Nephron (organoid): ENCODE measurements around the gene AFAP1.

Source experiments
- H3K27ac Mint-ChIP-seq, 3 experiments: 2 replicates each; pipeline ENCODE4 v1.8.0; 2020; ENCODE audit warnings: mixed read lengths in 3 of 3, mild to moderate bottlenecking in 2 of 3, moderate library complexity in 1 of 3
- H3K27me3 Mint-ChIP-seq: 2 replicates; pipeline ENCODE4 v1.8.0; 2021; ENCODE audit warnings: low read depth, mild to moderate bottlenecking, moderate library complexity, mixed read lengths
- H3K36me3 Mint-ChIP-seq: 2 replicates; pipeline ENCODE4 v1.8.0; 2020; ENCODE audit warnings: low read depth, mixed read lengths
- H3K4me1 Mint-ChIP-seq: 2 replicates; pipeline ENCODE4 v1.8.0; 2020; ENCODE audit warnings: mixed read lengths
- H3K4me3 Mint-ChIP-seq, 3 experiments: 2 replicates each; pipeline ENCODE4 v1.8.0; 2020; ENCODE audit warnings: mild to moderate bottlenecking in 3 of 3, mixed read lengths in 3 of 3, moderate library complexity in 2 of 3
- H3K9me3 Mint-ChIP-seq: 2 replicates; pipeline ENCODE4 v1.8.0; 2020; ENCODE audit warnings: mixed read lengths
- CTCF ChIP-seq, 3 experiments: fragments of 200-600 bp; sonication (generic); IDR thresholded peaks; one replicate each; pipeline ENCODE4 v1.5.0; 2021; ENCODE audit warnings: antibody characterized with exemption in 3 of 3; ENCODE audit not compliant: unreplicated experiment in 3 of 3

AFAP1 gene

GRCh38 chr4:7790999-7791398 is 148.7 kb downstream of the AFAP1 start:
- Mint-ChIP-seq H3K4me3 (no peak overlapping the region), H3K9me3 (no peaks in the 10 kb centered on the region), H3K36me3 (peaks cover 40% of the 10 kb centered on the region), H3K4me1 (peaks cover 10% of the 10 kb centered on the region), H3K27ac (peak overlapping the region in 1 of 3 experiments; percentile 5), H3K27me3 (no peaks in the 10 kb centered on the region)
- TF ChIP-seq CTCF (IDR thresholded peaks at IDR 0.05; ENCODE audit: unreplicated experiment in 3 of 3) = no peak

DNA sequence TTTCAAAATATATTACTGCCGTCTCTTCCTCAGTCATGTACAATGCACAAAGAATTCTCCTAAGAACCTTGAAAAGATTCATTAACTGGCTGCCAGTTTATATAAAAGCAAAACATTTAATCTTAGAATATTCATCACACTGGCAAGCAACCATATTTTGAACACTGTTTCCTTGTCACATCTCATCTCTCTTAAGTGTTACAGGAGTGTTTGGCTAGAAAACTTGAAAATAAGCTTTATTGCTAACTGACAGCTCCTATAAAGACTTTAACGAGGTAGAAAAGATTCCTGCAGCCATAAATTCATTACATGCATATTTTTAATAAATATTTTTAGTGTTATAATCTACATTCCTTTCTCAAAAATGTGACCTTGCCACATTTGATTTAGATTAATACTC is 149.6 kb downstream of the AFAP1 start:
- Mint-ChIP-seq H3K4me1 (peaks cover 15% of the 10 kb centered on the region), H3K27ac (peak overlapping the region in 1 of 3 experiments; percentile 6), H3K36me3 (peaks cover 49% of the 10 kb centered on the region), H3K9me3 (no peaks in the 10 kb centered on the region), H3K27me3 (no peaks in the 10 kb centered on the region), H3K4me3 (no peak overlapping the region)
- no peak for TF ChIP-seq CTCF (IDR thresholded peaks at IDR 0.05; ENCODE audit: unreplicated experiment in 3 of 3)

DNA sequence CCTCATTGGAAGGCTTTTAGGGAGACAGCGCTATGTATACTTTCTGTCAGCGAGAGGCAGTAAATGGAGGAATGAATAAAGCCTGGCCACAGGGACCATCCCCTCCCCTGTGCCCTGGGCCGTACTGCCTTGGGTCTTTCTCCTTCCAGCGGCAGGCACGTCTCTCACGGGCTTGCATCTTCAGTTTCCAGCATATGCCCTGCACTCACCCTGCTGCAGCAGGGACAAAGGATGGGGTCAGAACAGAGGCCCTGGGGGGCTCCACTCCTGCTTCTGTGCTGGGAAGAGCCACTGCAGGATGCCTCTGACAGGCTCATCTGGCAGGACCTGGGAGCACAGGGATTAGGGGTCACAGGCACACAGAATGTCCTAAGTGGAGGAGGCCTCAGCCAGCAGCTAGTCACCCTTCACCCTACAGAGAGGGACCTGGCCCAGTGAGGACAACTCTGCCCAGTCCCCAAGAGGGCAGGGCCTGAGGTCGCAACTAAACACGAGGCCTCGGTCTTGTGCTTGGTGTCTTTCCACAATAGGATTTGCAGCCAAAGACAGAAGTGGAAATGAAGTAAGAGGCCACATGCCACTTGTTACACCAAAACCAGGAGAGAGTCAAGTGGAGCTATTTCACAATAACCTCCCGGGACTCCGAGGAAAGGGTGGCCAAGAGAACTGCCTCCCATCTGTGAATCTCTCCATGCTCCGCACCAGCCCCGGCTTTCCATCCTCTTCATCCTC is 150.8 kb downstream of the AFAP1 start:
- H3K36me3 Mint-ChIP-seq = peaks cover 56% of the 10 kb centered on the region
- TF ChIP-seq CTCF (IDR thresholded peaks at IDR 0.05; ENCODE audit: unreplicated experiment in 3 of 3) = no peak
- no peaks in the 10 kb centered on the region for H3K27me3 Mint-ChIP-seq
- no peak overlapping the region for H3K4me3 Mint-ChIP-seq
- peaks cover 20% of the 10 kb centered on the region for H3K4me1 Mint-ChIP-seq
- H3K27ac Mint-ChIP-seq = no peak overlapping the region
- no peaks in the 10 kb centered on the region for H3K9me3 Mint-ChIP-seq

DNA sequence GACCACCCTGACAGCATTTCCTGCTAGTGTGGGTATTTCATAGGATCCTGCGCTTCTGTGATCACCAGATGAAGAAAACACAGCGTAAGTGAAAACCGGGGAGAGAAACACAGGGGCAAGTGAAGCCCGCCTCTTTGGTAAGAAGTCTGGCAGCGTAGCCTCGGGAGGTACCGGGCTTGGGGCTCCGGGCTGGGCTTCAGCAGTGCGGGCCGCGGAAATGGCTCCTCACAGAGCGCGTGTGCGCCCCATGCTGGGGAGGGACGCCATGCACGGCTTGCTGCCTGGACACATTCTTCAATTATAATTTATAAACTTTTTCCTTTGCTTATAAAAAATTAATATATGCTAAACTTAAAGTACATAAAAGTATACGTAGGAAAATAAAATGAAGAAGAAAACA is 151.5 kb downstream of the AFAP1 start:
- Mint-ChIP-seq H3K27ac (no peak overlapping the region), H3K27me3 (no peaks in the 10 kb centered on the region), H3K4me1 (peaks cover 26% of the 10 kb centered on the region), H3K9me3 (no peaks in the 10 kb centered on the region), H3K4me3 (no peak overlapping the region), H3K36me3 (peaks cover 56% of the 10 kb centered on the region)
- no peak for TF ChIP-seq CTCF (IDR thresholded peaks at IDR 0.05; ENCODE audit: unreplicated experiment in 3 of 3)

GRCh38 chr4:7787681-7788141 is 151.9 kb downstream of the AFAP1 start:
- H3K4me3 Mint-ChIP-seq = no peak overlapping the region
- no peak for TF ChIP-seq CTCF (IDR thresholded peaks at IDR 0.05; ENCODE audit: unreplicated experiment in 3 of 3)
- no peaks in the 10 kb centered on the region for H3K27me3 Mint-ChIP-seq
- no peak overlapping the region for H3K27ac Mint-ChIP-seq
- H3K9me3 Mint-ChIP-seq = no peaks in the 10 kb centered on the region
- H3K4me1 Mint-ChIP-seq = peaks cover 29% of the 10 kb centered on the region
- peaks cover 58% of the 10 kb centered on the region for H3K36me3 Mint-ChIP-seq

DNA sequence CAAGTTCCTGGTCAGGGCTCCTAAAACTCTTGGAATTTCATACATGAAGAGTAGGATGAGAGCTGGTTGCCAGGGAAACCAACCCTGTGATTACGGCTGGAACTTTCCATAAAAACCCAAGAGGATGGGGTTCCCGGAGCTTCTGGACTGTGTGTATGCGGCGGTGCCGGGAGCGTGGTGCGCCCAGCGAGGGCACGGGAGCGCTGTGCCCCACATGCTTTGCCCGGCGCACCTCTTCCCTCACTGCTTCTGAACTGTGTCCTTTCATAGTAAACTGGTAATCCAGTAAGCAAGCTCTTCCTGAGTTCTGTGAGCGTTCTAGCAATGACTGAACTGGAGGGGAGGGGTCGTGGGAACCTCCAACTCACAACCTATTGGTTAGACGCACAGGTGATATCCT is 152.6 kb downstream of the AFAP1 start:
- Mint-ChIP-seq H3K9me3 (no peaks in the 10 kb centered on the region), H3K27ac (no peak overlapping the region), H3K4me1 (peaks cover 36% of the 10 kb centered on the region), H3K4me3 (no peak overlapping the region), H3K36me3 (peaks cover 54% of the 10 kb centered on the region), H3K27me3 (no peaks in the 10 kb centered on the region)
- no peak for TF ChIP-seq CTCF (IDR thresholded peaks at IDR 0.05; ENCODE audit: unreplicated experiment in 3 of 3)
